ENCODE data around the gene ENPP3. TPM values are rescaled to one million over a fixed set of nuclear protein-coding genes. Genes with fewer than 3 reads are reported as not detected.

The ENPP3 gene
- total RNA-seq, 1 donor from 2014 or later: 0.08 TPM

DNA sequence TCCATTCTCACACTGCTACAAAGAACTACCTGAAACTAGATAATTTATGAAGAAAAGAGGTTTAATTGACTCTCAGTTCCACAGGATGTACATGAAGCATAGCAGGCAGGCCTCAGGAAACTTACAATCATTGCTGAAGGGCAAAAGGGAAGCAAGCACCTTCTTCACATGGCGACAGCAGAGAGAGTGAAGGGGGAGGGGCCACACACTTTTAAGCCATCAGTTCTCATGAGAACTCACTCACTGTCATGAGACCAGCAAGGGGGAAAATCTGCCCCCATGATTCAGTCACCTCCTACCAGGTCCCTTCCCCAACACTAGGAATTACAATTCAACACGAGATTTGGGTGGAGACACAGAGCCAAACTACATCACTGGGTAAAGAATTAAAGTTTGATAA, 158.3 kb downstream of the ENPP3 start:
- no peak for DNase-seq (ENCODE audit: low read depth)

Small RNA genes lying within 50 kb of the gene (microRNA-seq; reads per million reads assigned to microRNA genes)
- gene MIR548H5: not detected

Other genes with a start within 250 kb of the ENPP3 start
- gene ARG1, start 64.1 kb upstream of the ENPP3 start, total RNA-seq: not detected in 2 replicates
- 26.5 and 26.7 TPM in 2 replicates for gene MED23, start 9.1 kb upstream of the ENPP3 start, total RNA-seq
- gene OR2A4, start 64.1 kb downstream of the ENPP3 start, total RNA-seq: not detected in 2 replicates
- gene CTAGE9, start 73.7 kb downstream of the ENPP3 start, total RNA-seq: not detected in 2 replicates
- gene ENPP1, start 170.7 kb downstream of the ENPP3 start, total RNA-seq: 8.3 and 10.1 TPM in 2 replicates

Data from myocyte (in vitro differentiated cells).